ENCODE data around the gene BIRC7. TPM values are rescaled to one million over a fixed set of nuclear protein-coding genes. Genes with fewer than 3 reads are reported as not detected.

The BIRC7 gene
- total RNA-seq, 1 donor, result 0.09 TPM

- H3K4me3 ChIP-seq (ENCODE audit: low read depth, low read length), result no peak overlapping the region
- no peak for DNase-seq (ENCODE audit: low read depth)
- no peak for TF ChIP-seq CTCF (IDR thresholded peaks at IDR 0.05; ENCODE audit: insufficient read depth, low read length)
Observed at GRCh38 chr20:63238514-63239125, 2.9 kb downstream of the BIRC7 start.

- no peak overlapping the region for H3K4me3 ChIP-seq (ENCODE audit: low read depth, low read length)
- no peak for TF ChIP-seq CTCF (IDR thresholded peaks at IDR 0.05; ENCODE audit: insufficient read depth, low read length)
- no peak for DNase-seq (ENCODE audit: low read depth)
Observed at GRCh38 chr20:63239431-63239830, 3.7 kb downstream of the BIRC7 start.

- TF ChIP-seq CTCF (IDR thresholded peaks at IDR 0.05; ENCODE audit: insufficient read depth, low read length), result no peak
- no peak overlapping the region for H3K4me3 ChIP-seq (ENCODE audit: low read depth, low read length)
- DNase-seq (ENCODE audit: low read depth), result no peak
Observed at GRCh38 chr20:63240004-63240403, 4.3 kb downstream of the BIRC7 start.

GRCh38 chr20:63241272-63241671 is 5.6 kb downstream of the BIRC7 start:
- no peak for TF ChIP-seq CTCF (IDR thresholded peaks at IDR 0.05; ENCODE audit: insufficient read depth, low read length)
- no peak overlapping the region for H3K4me3 ChIP-seq (ENCODE audit: low read depth, low read length)
- DNase-seq (ENCODE audit: low read depth), result no peak

GRCh38 chr20:63242736-63243135 is 7.0 kb downstream of the BIRC7 start:
- H3K4me3 ChIP-seq (ENCODE audit: low read depth, low read length), result no peak overlapping the region
- DNase-seq (ENCODE audit: low read depth), result no peak
- TF ChIP-seq CTCF (IDR thresholded peaks at IDR 0.05; ENCODE audit: insufficient read depth, low read length), result no peak

- no peak overlapping the region for H3K4me3 ChIP-seq (ENCODE audit: low read depth, low read length)
- no peak for DNase-seq (ENCODE audit: low read depth)
- no peak for TF ChIP-seq CTCF (IDR thresholded peaks at IDR 0.05; ENCODE audit: insufficient read depth, low read length)
Observed at GRCh38 chr20:63243604-63244247, 8.0 kb downstream of the BIRC7 start.

All from fibroblast of the aortic adventitia (primary cell).